HG03103 (cell line): ENCODE data around the gene BTBD3.

Experiments used
- ATAC-seq: cut with Tn5 transposase; IDR thresholded peaks from one replicate; pipeline ENCODE4 v1.9.1; 2021; ENCODE audit warnings: low read depth; ENCODE audit not compliant: unreplicated experiment

BTBD3 gene

GRCh38 chr20:11912659-11913415 is 4.9 kb upstream of the BTBD3 start:
- no peak for ATAC-seq

DNA sequence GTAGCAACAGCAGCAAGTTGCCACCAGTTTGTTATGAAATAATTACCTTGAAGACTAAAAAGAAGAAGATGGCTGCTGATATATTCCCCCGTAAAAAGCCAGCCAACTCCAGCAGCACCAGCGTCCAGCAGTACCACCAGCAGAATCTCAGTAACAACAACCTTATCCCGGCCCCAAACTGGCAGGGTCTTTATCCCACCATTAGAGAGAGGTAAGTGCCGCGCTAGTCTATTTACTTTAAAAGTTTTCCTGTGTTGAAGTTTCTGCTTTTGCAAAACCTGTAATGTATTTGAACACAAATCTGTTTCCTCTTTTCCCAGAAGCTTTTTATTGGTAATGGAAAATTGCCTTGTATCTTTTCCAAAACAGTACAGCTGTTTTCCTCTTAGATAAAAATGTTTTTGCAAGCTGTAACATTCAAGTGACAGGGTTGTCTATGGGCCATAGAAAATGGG is 725 bp downstream of the BTBD3 start:
- no peak for ATAC-seq

DNA sequence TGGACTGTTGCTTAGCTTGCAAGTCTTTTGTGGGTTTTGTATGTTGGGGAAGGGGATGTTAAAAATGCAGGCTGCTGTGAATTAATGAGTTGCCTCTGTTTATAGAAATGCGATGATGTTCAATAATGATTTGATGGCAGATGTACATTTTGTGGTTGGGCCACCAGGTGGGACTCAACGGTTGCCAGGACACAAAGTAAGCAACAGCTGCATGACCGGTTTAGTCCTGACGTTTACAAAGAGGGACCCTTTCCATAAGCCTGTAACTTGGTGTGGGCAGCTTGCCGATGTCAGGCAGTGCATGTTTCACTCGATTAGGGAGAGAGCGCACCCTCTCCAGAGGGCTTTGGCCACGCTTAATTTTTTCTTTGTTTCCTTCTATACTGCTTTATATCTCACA is 1.3 kb downstream of the BTBD3 start:
- no peak for ATAC-seq

DNA sequence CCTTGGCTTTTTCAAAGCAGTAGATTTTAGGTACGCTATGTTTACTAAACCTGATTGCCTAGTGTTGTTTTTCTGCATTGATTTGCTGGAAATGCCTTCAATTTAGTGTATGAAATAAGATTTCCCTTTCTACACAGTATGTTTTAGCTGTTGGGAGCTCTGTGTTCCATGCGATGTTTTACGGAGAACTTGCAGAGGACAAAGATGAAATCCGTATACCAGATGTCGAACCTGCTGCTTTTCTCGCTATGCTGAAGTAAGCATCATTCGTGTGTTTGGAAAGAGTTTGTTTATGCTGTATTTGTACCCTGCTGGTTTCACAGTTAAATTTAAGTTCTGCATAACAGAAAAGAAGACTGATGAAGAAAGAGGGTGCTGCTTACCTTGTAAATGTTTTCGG is 1.9 kb downstream of the BTBD3 start:
- ATAC-seq, result no peak

- no peak for ATAC-seq
Observed at GRCh38 chr20:11920083-11920482, 2.4 kb downstream of the BTBD3 start.

GRCh38 chr20:11921321-11921720 is 3.6 kb downstream of the BTBD3 start:
- no peak for ATAC-seq

- no peak for ATAC-seq
Observed at GRCh38 chr20:11922561-11922960, 4.9 kb downstream of the BTBD3 start.

GRCh38 chr20:11924923-11925322 is 7.2 kb downstream of the BTBD3 start:
- ATAC-seq, result no peak

- no peak for ATAC-seq
Observed at GRCh38 chr20:11926292-11926998, 8.8 kb downstream of the BTBD3 start.

GRCh38 chr20:11929947-11930346 is 12.3 kb downstream of the BTBD3 start:
- no peak for ATAC-seq

DNA sequence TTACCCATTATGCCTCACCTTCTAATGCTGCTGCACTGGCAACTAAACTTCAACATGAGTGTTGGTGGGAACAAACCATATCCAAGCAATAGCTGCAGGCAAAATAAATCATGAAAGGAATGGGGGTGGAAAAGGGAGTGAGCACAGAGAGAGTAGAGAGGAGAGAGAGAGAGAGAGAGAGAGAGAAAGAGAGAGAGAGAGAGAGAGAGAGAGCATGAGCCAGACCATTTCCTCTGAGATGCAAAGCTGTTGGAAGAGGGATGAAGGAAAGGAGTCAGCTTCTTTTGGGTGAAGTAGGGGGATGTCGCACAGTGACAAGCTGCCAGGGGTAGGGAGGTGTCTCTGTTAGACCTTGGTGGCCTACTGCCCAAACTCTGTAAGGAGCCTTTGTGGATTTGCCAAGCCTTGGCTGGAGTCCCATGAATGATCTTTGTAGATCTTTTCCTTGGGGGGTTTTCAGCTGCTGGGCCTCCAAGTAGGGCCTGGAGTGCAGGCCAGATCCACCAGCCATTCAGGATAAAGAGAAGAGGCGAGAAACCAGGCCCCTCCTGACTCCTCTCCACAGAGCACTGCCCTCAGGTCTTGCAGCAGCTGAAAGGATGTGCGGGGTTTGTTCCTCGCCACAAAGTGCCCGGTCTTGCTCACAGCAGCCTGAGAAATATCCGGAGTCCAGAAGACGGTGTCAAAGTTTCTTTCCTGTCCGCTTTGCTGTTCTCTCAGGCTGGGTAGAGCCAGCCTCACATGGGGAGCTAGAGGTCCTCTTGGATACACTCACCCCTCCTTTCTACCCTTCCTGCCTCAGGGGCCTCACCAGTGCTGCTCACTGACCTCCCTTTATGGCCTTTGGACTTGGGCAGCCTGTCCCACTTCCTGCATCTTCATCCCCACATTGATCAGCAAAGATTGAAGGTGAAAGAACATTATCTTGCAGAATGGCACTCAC is 17.8 kb downstream of the BTBD3 start:
- no peak for ATAC-seq

- no peak for ATAC-seq
Observed at GRCh38 chr20:11936157-11936556, 18.5 kb downstream of the BTBD3 start.

GRCh38 chr20:11937230-11937629 is 19.5 kb downstream of the BTBD3 start:
- ATAC-seq, result no peak

DNA sequence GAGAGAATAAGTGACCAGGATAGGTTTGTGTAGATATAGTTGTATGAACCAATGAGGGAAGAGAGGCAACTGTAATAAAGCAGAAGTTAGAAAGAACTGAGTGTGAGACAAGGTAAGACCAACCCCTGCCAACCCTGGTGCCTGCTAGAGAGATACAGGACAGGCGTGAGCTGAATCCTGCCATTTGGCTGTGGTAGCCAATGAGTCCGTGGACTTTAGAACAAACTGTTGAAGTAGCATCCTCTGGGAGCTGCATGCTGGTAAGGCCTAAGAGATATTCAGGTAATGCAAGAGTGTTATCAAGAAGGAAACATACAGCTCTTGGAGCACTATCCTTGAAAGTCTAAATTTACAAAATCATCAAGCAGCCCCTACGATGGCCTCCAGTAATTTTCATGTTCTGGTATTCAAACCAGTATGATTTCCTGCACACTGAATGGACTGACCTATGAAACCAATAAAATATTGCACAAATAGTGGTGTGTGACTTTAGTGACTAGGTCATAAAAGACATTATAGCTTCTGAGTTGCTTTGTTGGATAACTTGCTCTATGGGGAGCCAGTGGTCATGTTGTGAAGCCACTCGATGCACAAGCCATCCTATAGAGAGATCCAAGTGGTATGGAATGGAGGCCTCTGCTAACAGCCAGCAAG is 24.0 kb downstream of the BTBD3 start:
- ATAC-seq, result no peak

DNA sequence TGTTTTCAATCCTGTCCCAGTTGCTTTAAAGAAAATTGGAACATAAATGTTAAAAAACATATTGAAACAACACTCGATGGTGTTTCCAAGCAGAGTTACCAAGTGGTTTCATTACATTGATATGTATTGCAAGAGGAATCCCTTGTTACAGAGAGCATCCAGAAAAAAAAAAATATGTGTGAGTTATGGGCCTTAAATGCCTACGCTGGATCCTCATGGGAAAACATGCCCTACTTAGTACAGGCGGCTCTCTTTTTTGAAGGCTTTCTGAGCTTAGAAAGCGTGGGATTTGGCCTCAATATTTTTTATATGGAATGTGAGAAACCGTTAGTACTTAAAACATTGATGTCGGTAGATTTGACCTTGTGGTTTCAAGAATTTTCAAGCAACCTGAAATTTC is 26.1 kb downstream of the BTBD3 start:
- no peak for ATAC-seq

DNA sequence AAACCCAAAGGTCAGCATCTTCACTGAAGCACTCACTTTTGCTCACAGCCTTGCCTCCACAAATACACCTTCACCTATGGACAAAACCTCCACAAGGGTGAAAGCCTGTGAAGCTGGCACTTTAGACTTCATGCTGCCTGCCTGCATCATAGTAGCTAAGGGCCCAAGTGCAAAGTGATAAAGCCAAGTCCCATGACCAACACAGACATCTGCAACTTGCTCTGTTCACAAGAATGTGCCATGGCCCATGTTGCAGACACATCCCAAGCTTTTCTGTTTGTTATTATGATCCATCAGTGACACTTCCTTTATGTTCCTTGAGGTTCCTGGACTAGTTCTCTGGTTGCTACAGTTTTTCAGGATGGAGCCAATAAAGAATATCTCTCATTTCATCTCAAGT is 31.1 kb downstream of the BTBD3 start:
- no peak for ATAC-seq

- no peak for ATAC-seq
Observed at GRCh38 chr20:11949711-11950110, 32.0 kb downstream of the BTBD3 start.

DNA sequence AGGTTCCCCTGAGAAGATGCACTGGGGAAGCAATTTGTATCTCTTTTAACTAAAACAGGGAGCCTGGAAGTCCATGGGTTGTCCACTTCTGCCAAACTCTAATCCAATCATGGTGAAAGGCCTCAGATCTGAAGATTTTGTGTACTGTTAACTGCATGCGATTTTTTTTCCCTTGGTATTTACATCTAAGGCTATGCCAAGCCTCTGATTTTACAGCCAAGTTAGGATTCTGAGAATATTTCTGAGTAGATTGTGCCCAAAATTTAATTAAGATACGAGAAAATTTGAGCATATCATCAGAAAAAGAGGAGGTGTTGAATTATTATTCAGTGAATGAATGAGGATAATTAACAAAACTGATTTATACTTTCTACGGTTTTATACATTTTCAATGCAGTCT is 34.0 kb downstream of the BTBD3 start:
- no peak for ATAC-seq

DNA sequence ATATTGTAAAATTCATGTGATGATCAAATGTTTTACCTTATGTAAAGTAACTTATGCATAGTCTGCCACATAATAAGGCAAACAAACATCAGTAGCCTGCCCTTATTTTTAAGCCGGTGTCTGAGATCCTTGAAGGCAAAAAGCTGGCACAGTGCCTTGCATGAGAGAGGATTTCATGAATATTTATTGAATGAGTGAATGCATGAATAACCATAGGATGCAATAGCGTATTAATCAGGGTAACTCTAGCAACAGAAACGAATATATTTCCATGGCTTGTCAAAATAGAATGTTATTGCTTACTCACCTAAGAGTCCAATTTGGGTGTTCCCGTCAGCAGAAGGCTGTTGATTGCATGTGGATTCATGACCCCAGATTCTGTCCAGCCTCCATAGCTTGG is 34.9 kb downstream of the BTBD3 start:
- ATAC-seq, result no peak

- ATAC-seq, result no peak
Observed at GRCh38 chr20:11957911-11958310, 40.2 kb downstream of the BTBD3 start.

GRCh38 chr20:11958855-11959254 is 41.2 kb downstream of the BTBD3 start:
- no peak for ATAC-seq
